Liver (tissue), 9 donors: ENCODE results near the gene CCL24. TPM values are rescaled to one million over a fixed set of nuclear protein-coding genes. Genes with fewer than 3 reads are reported as not detected.

Experiments
- DNase-seq: peaks from one replicate; pipeline ENCODE4 v3.0.0-alpha.2; 2017; ENCODE audit warnings: low spot score
- H3K27ac ChIP-seq, 2 donors: one replicate each; pipeline ENCODE4 v1.7.0; 2013; ENCODE audit warnings: inconsistent platforms in 2 of 2, low read length in 2 of 2, control low read depth in 1 of 2, low read depth in 1 of 2, mild to moderate bottlenecking in 1 of 2
- H3K27me3 ChIP-seq, 4 donors: one replicate each; pipeline versions ENCODE4 v1.6.1 to v1.7.0; 2013; ENCODE audit warnings: low read length in 3 of 4, inconsistent platforms in 1 of 4, mild to moderate bottlenecking in 1 of 4, moderate library complexity in 1 of 4; ENCODE audit not compliant: control insufficient read depth in 4 of 4, insufficient read depth in 4 of 4
- H3K36me3 ChIP-seq, 4 donors: one replicate each; pipeline versions ENCODE4 v1.6.1 to v1.7.0; 2013; ENCODE audit warnings: low read length in 3 of 4, mild to moderate bottlenecking in 3 of 4, low read depth in 1 of 4, moderate library complexity in 1 of 4; ENCODE audit not compliant: control insufficient read depth in 4 of 4, insufficient read depth in 3 of 4
- H3K4me1 ChIP-seq, 4 donors: one replicate each; pipeline versions ENCODE4 v1.6.1 to v1.7.0; 2013; ENCODE audit warnings: low read length in 3 of 4, mild to moderate bottlenecking in 3 of 4, moderate library complexity in 1 of 4; ENCODE audit not compliant: control insufficient read depth in 4 of 4, insufficient read depth in 4 of 4
- H3K4me3 ChIP-seq, 3 donors: one replicate each; pipeline versions ENCODE4 v1.6.1 to v1.7.0; 2013; ENCODE audit warnings: low read length in 3 of 3, control low read depth in 1 of 3, low read depth in 1 of 3, mild to moderate bottlenecking in 1 of 3
- H3K9ac ChIP-seq, 2 donors: one replicate each; pipeline ENCODE4 v1.7.0; 2013; ENCODE audit warnings: low read length in 2 of 2, mild to moderate bottlenecking in 2 of 2, moderate library complexity in 2 of 2, control low read depth in 1 of 2, low read depth in 1 of 2
- H3K9me3 ChIP-seq, 4 donors: one replicate each; pipeline versions ENCODE4 v1.6.1 to v1.7.0; 2013; ENCODE audit warnings: low read length in 3 of 4; ENCODE audit not compliant: control insufficient read depth in 4 of 4
- ATF3 ChIP-seq: IDR thresholded peaks from 2 replicates; pipeline ENCODE4 v1.6.1; 2016; ENCODE audit warnings: antibody characterized with exemption
- EGR1 ChIP-seq, 2 donors: IDR thresholded peaks; 2 replicates each; pipeline ENCODE4 v1.6.1; 2016 to 2018; ENCODE audit warnings: antibody characterized with exemption in 2 of 2, low read depth in 2 of 2
- FOXA1 ChIP-seq: IDR thresholded peaks from 2 replicates; pipeline ENCODE4 v1.6.1; 2016; ENCODE audit warnings: antibody characterized with exemption
- FOXA2 ChIP-seq: IDR thresholded peaks from 2 replicates; pipeline ENCODE4 v1.6.1; 2016; ENCODE audit warnings: antibody characterized with exemption
- GABPA ChIP-seq, 2 donors: IDR thresholded peaks in 1 of 2; conservative IDR thresholded peaks in 1 of 2; 2 replicates each; pipeline ENCODE4 v1.6.1; 2016; ENCODE audit warnings: antibody characterized with exemption in 2 of 2, mild to moderate bottlenecking in 1 of 2, moderate library complexity in 1 of 2
- HNF4G ChIP-seq: IDR thresholded peaks from 2 replicates; pipeline ENCODE4 v1.6.1; 2016; ENCODE audit warnings: antibody characterized with exemption
- JUND ChIP-seq, 2 donors: IDR thresholded peaks; 2 replicates each; pipeline ENCODE4 v1.6.1; 2016; ENCODE audit warnings: antibody characterized with exemption in 2 of 2
- MAX ChIP-seq: IDR thresholded peaks from 2 replicates; pipeline ENCODE4 v1.6.1; 2016; ENCODE audit warnings: antibody characterized with exemption
- REST ChIP-seq: IDR thresholded peaks from 2 replicates; pipeline ENCODE4 v1.6.1; 2016; ENCODE audit warnings: antibody characterized with exemption, mild to moderate bottlenecking
- RXRA ChIP-seq, 2 donors: IDR thresholded peaks; 2 replicates each; pipeline ENCODE4 v1.6.1; 2017 to 2018; ENCODE audit warnings: antibody characterized with exemption in 2 of 2, mild to moderate bottlenecking in 1 of 2
- SP1 ChIP-seq: IDR thresholded peaks from 2 replicates; pipeline ENCODE4 v1.6.1; 2018; ENCODE audit warnings: antibody characterized with exemption, mild to moderate bottlenecking
- YY1 ChIP-seq: IDR thresholded peaks from 2 replicates; pipeline ENCODE4 v1.6.1; 2016; ENCODE audit warnings: antibody characterized with exemption, mild to moderate bottlenecking
- ZBTB33 ChIP-seq: IDR thresholded peaks from 2 replicates; pipeline ENCODE4 v1.6.1; 2016; ENCODE audit warnings: antibody characterized with exemption
- WGBS: extraction: QIAGEN DNeasy Blood & Tissue Kit; methylation state at CpG from one replicate; pipeline ENCODE4 v1.1.7; 2013; 5-methylcytosine and 5-hydroxymethylcytosine counted together
- polyA plus RNA-seq, 2 donors: library from polyadenylated mRNA; stranded (reverse) in 1 of 2; unstranded in 1 of 2; fragments of 200-250 nt in 1 of 2; fragments of >200 nt in 1 of 2; fragmentation: Nextera tagmentation in 1 of 2; extraction: Ambion mirVana in 1 of 2; gene quantifications; one replicate each; pipeline versions ENCODE4 v1.2.1 to v1.2.3, GENCODE V29; 2013 to 2015
- total RNA-seq, 2 donors: library from RNA; depleted of rRNA; stranded (reverse); fragments of >200 nt; gene quantifications; one replicate each; pipeline ENCODE4 v1.2.3, GENCODE V29; 2014
- donor health status: healthy.
- donor health status: healthy.
- donor health status: healthy.
- donor health status: healthy.
- donor health status: healthy.

CCL24 gene
- total and polyA plus RNA-seq, 4 donors, result 0.47 to 2.1 (median 1.6) TPM; not detected in 1

- no peaks in the 10 kb centered on the region for H3K27me3 ChIP-seq
- no peaks in the 10 kb centered on the region for H3K4me1 ChIP-seq
- no peak for TF ChIP-seq HNF4G
- TF ChIP-seq ATF3, result no peak
- no peak for TF ChIP-seq FOXA2
- TF ChIP-seq JUND (IDR thresholded peaks at IDR 0.05), result no peak
- no peak for TF ChIP-seq MAX
- TF ChIP-seq EGR1 (IDR thresholded peaks at IDR 0.05; ENCODE audit: low read depth in 2 of 2), result no peak
- no peak for TF ChIP-seq SP1
- no peak for TF ChIP-seq YY1
- TF ChIP-seq REST, result no peak
- TF ChIP-seq FOXA1, result no peak
- TF ChIP-seq GABPA (IDR thresholded peaks at IDR 0.05 in 1 of 2, conservative IDR thresholded peaks at IDR 0.05 in 1 of 2), result no peak
- no peak for TF ChIP-seq RXRA (IDR thresholded peaks at IDR 0.05)
- no peak for TF ChIP-seq ZBTB33
- no peak overlapping the region for H3K27ac ChIP-seq
- no peaks in the 10 kb centered on the region for H3K9me3 ChIP-seq
- no peak for DNase-seq
- H3K9ac ChIP-seq, result no peak overlapping the region
- H3K36me3 ChIP-seq, result no peaks in the 10 kb centered on the region
- 51% methylated on average over 4 of the region's 4 CpGs for WGBS
- H3K4me3 ChIP-seq, result no peak overlapping the region
These were observed 14.8 kb downstream of the CCL24 start for GRCh38 chr7:75798770-75799169.

GRCh38 chr7:75796420-75796819, 17.2 kb downstream of the CCL24 start:
- Histone ChIP-seq H3K27me3 (no peaks in the 10 kb centered on the region), H3K4me3 (no peak overlapping the region), H3K9ac (no peak overlapping the region), H3K4me1 (no peaks in the 10 kb centered on the region), H3K9me3 (no peaks in the 10 kb centered on the region), H3K36me3 (no peaks in the 10 kb centered on the region), H3K27ac (no peak overlapping the region)
- no peak for DNase-seq
- 86% methylated on average over 6 of the region's 6 CpGs for WGBS
- TF ChIP-seq REST, result no peak
